ENCODE results near the gene SQSTM1. TPM values are rescaled to one million over a fixed set of nuclear protein-coding genes. Genes with fewer than 3 reads are reported as not detected.

SQSTM1 gene
- total and polyA plus RNA-seq, 4 donors: 298 to 568 (median 372) TPM

- H3K27ac ChIP-seq (ENCODE audit: low read depth in 1 of 2, low read length in 1 of 2): peak overlapping the region; percentile 85 to 92
- no peak for ATAC-seq (ENCODE audit: insufficient read depth, low FRiP score)
- 50 to 69% methylated on average over 9 of the region's 9 CpGs for WGBS, 2 donors
Measured at GRCh38 chr5:179805070-179805528, 15.6 kb upstream of the SQSTM1 start.

GRCh38 chr5:179805529-179806249, 15.0 kb upstream of the SQSTM1 start:
- DNase-seq: peak; percentile 45 to 60 (median 54)

More at GRCh38 chr5:179805070-179805528, 15.6 kb upstream of the SQSTM1 start:
- Histone ChIP-seq H3K4me1 (ENCODE audit: control insufficient read depth in 5 of 5, insufficient read depth in 5 of 5, low read length in 5 of 5) (peaks cover 0 to 18% (median 7%) of the 10 kb centered on the region in 5 donors), H3K4me3 (peak overlapping the region; percentile 69), H3K9me3 (ENCODE audit: control insufficient read depth in 4 of 4, insufficient read depth in 3 of 4, low read length in 3 of 4) (no peaks in the 10 kb centered on the region), H3K27me3 (ENCODE audit: control insufficient read depth in 3 of 3, insufficient read depth in 3 of 3, low read length in 2 of 3) (no peaks in the 10 kb centered on the region), H3K36me3 (ENCODE audit: control insufficient read depth in 4 of 4, insufficient read depth in 4 of 4, low read length in 4 of 4) (peaks cover 0 to 13% (median 2%) of the 10 kb centered on the region in 4 donors), H3K9ac (ENCODE audit: insufficient read depth in 1 of 2, low read length in 2 of 2) (peak overlapping the region in 1 of 2 donors; percentile 28)
- DNase-seq: no peak
- TF ChIP-seq CTCF (IDR thresholded peaks at IDR 0.05; ENCODE audit: control extremely low read depth, extremely low read depth): no peak

GRCh38 chr5:179806250-179807048, 14.3 kb upstream of the SQSTM1 start, which contains the start of gene MGAT4B:
TSS of gene MGAT4B (minus strand) at chr5:179806866. CDS start at chr5:179806583, 283 bp downstream.
- Histone ChIP-seq H3K27me3 (ENCODE audit: control insufficient read depth in 3 of 3, insufficient read depth in 3 of 3, low read length in 2 of 3) (no peaks in the 10 kb centered on the region), H3K36me3 (ENCODE audit: control insufficient read depth in 4 of 4, insufficient read depth in 4 of 4, low read length in 4 of 4) (peaks cover 0 to 4% (median under 1%) of the 10 kb centered on the region in 4 donors), H3K9me3 (ENCODE audit: control insufficient read depth in 4 of 4, insufficient read depth in 3 of 4, low read length in 3 of 4) (no peaks in the 10 kb centered on the region), H3K4me1 (ENCODE audit: control insufficient read depth in 5 of 5, insufficient read depth in 5 of 5, low read length in 5 of 5) (peaks cover 0 to 18% (median 7%) of the 10 kb centered on the region in 5 donors), H3K27ac (ENCODE audit: low read depth in 1 of 2, low read length in 1 of 2) (peak within 1 kb of the TSS; percentile 92 to 97), H3K4me3 (peak within 1 kb of the TSS; percentile 95), H3K9ac (ENCODE audit: insufficient read depth in 1 of 2, low read length in 2 of 2) (peak within 1 kb of the TSS in 1 of 2 donors; percentile 37)
- DNase-seq (peak; percentile 74 to 86 (median 77)), ATAC-seq (ENCODE audit: insufficient read depth, low FRiP score) (peak; percentile 88)
- 1% methylated on average over 51 to 108 of the region's 108 CpGs for WGBS, 2 donors
- TF ChIP-seq CTCF (IDR thresholded peaks at IDR 0.05; ENCODE audit: control extremely low read depth, extremely low read depth): no peak

More at GRCh38 chr5:179805529-179806249, 15.0 kb upstream of the SQSTM1 start:
- Histone ChIP-seq H3K9me3 (ENCODE audit: control insufficient read depth in 4 of 4, insufficient read depth in 3 of 4, low read length in 3 of 4) (no peaks in the 10 kb centered on the region), H3K27me3 (ENCODE audit: control insufficient read depth in 3 of 3, insufficient read depth in 3 of 3, low read length in 2 of 3) (no peaks in the 10 kb centered on the region), H3K36me3 (ENCODE audit: control insufficient read depth in 4 of 4, insufficient read depth in 4 of 4, low read length in 4 of 4) (peaks cover 0 to 7% (median 2%) of the 10 kb centered on the region in 4 donors), H3K9ac (ENCODE audit: insufficient read depth in 1 of 2, low read length in 2 of 2) (peak overlapping the region; percentile 28 to 37), H3K27ac (ENCODE audit: low read depth in 1 of 2, low read length in 1 of 2) (peak overlapping the region; percentile 85 to 92), H3K4me1 (ENCODE audit: control insufficient read depth in 5 of 5, insufficient read depth in 5 of 5, low read length in 5 of 5) (peaks cover 0 to 18% (median 7%) of the 10 kb centered on the region in 5 donors), H3K4me3 (peak overlapping the region; percentile 69)
- no peak for TF ChIP-seq CTCF (IDR thresholded peaks at IDR 0.05; ENCODE audit: control extremely low read depth, extremely low read depth)
- 6 to 10% methylated on average over 52 to 65 of the region's 65 CpGs for WGBS, 2 donors
- peak; percentile 17 for ATAC-seq (ENCODE audit: insufficient read depth, low FRiP score)
